Common myeloid progenitor, CD34-positive (primary cell): ENCODE results near the gene FNBP1.
"Not testable (repeated sequence)": the region's sequence is repeated elsewhere in the genome, so short reads cannot be mapped to it uniquely, and the experiment has no call there.

Source experiments
- CTCF ChIA-PET: fragments of 350-600 bp; sonication (Branson Sonifier 250); formaldehyde crosslinking; loops from one replicate; lab custom pipeline; 2021; ENCODE audit warnings: antibody characterized with exemption; lab: Charles Lee
- POLR2A ChIA-PET: fragments of 350-600 bp; sonication (Branson Sonifier 250); formaldehyde crosslinking; loops from one replicate; lab custom pipeline; 2021; ENCODE audit warnings: antibody characterized with exemption; lab: Charles Lee
- DNase-seq, 3 donors: peaks; one replicate each; pipeline versions ENCODE4 v3.0.0 to v3.0.0-alpha.2; 2013
- H3K27ac ChIP-seq, 2 experiments: 1 replicate in 1 of 2; 2 replicates in 1 of 2; pipeline ENCODE4 v1.7.0; 2013; ENCODE audit warnings: inconsistent platforms in 2 of 2, low read length in 2 of 2, mild to moderate bottlenecking in 2 of 2, low read depth in 1 of 2, moderate library complexity in 1 of 2; ENCODE audit not compliant: severe bottlenecking in 2 of 2, insufficient read depth in 1 of 2, poor library complexity in 1 of 2
- H3K27me3 ChIP-seq, 5 experiments: replicated peaks in 2 of 5; 1 replicate in 3 of 5; 2 replicates in 2 of 5; pipeline versions ENCODE4 v1.6.1 to v1.7.0; 2013; ENCODE audit warnings: low read length in 4 of 5, mild to moderate bottlenecking in 2 of 5, moderate library complexity in 2 of 5, inconsistent platforms in 1 of 5; ENCODE audit not compliant: insufficient read depth in 5 of 5, control insufficient read depth in 4 of 5
- H3K36me3 ChIP-seq, 4 experiments: 1 replicate in 2 of 4; 2 replicates in 2 of 4; pipeline versions ENCODE4 v1.6.1 to v1.7.0; 2013; ENCODE audit warnings: low read length in 3 of 4, control low read depth in 1 of 4, mild to moderate bottlenecking in 1 of 4; ENCODE audit not compliant: control insufficient read depth in 4 of 4, insufficient read depth in 4 of 4
- H3K4me1 ChIP-seq, 4 experiments: 1 replicate in 3 of 4; 2 replicates in 1 of 4; pipeline versions ENCODE4 v1.6.1 to v1.7.1; 2013; ENCODE audit warnings: low read length in 3 of 4, mild to moderate bottlenecking in 3 of 4, control low read depth in 1 of 4, inconsistent platforms in 1 of 4, moderate library complexity in 1 of 4; ENCODE audit not compliant: control insufficient read depth in 4 of 4, insufficient read depth in 4 of 4; ENCODE audit errors: control extremely low read depth in 1 of 4
- H3K4me3 ChIP-seq, 7 experiments: 1 replicate in 4 of 7; 2 replicates in 3 of 7; pipeline versions ENCODE4 v1.5.1 to v1.7.0; 2013; ENCODE audit warnings: mild to moderate bottlenecking in 7 of 7, low read length in 6 of 7, moderate library complexity in 6 of 7, inconsistent platforms in 2 of 7, low read depth in 2 of 7, control low read depth in 1 of 7; ENCODE audit not compliant: insufficient read depth in 4 of 7, control insufficient read depth in 1 of 7; ENCODE audit errors: extremely low read depth in 1 of 7
- H3K9me3 ChIP-seq, 5 experiments: 1 replicate in 4 of 5; 2 replicates in 1 of 5; pipeline versions ENCODE4 v1.6.1 to v1.7.1; 2013; ENCODE audit warnings: low read length in 4 of 5, mild to moderate bottlenecking in 2 of 5, inconsistent platforms in 1 of 5, low read depth in 1 of 5, moderate library complexity in 1 of 5; ENCODE audit not compliant: control insufficient read depth in 4 of 5, insufficient read depth in 2 of 5; ENCODE audit errors: control extremely low read depth in 1 of 5
- WGBS: methylation state at CpG from one replicate; pipeline ENCODE4 v1.1.5; 2013; ENCODE audit not compliant: insufficient coverage; 5-methylcytosine and 5-hydroxymethylcytosine counted together

The FNBP1 gene

DNA sequence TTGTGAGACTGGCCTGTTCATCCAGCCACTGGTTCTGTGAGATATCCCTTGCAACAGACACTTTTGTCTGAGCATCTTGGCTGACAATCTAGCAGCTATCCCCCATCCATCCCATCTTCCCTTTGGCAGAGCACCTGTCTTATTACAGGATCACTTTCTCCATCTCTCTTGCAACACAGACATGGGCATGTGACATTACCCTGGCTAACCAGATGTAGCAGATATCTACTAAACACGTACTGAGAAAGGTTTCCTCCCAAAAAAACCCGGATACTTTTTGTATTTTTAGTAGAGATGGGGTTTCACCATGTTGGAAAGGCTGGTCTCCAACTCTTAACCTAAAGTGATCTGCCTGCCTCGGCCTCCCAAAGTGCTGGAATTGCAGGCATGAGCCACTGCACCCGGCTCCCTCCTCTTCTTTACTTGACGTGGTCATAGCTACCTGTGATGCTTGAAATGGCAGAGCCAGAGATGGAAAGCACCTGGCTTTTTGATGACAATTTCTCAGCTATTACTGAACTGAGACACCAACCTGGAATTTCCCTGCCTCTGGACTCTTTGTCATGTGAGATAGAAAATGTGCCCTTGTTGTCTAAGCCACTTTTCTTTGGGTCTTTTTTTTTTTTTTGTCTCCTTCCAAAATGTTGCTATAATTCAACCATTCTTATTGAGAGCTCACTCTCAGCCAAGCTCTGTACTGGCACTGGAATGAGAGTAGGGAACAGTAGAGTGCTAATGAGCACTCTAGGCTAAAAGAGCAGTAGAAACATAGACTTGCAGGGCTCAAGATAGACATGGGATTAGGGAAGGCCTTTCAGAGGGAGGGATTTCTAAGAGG is 32.6 kb downstream of the FNBP1 start:
- 100% methylated on average over 3 of the region's 5 CpGs for WGBS
- Histone ChIP-seq H3K27ac (peak overlapping the region; percentile 25 to 30), H3K27me3 (no peaks in the 10 kb centered on the region), H3K36me3 (peaks cover 0 to 7% (median 6%) of the 10 kb centered on the region in 4 experiments), H3K9me3 (peaks cover 0 to 6% (median 0%) of the 10 kb centered on the region in 5 experiments), H3K4me3 (no peak overlapping the region), H3K4me1 (peaks cover 0 to 19% (median 8%) of the 10 kb centered on the region in 4 experiments)
- ChIA-PET POLR2A (no interaction called here), CTCF (no interaction called here)
- DNase-seq: peak in 1 of 3 donors; percentile 50

DNA sequence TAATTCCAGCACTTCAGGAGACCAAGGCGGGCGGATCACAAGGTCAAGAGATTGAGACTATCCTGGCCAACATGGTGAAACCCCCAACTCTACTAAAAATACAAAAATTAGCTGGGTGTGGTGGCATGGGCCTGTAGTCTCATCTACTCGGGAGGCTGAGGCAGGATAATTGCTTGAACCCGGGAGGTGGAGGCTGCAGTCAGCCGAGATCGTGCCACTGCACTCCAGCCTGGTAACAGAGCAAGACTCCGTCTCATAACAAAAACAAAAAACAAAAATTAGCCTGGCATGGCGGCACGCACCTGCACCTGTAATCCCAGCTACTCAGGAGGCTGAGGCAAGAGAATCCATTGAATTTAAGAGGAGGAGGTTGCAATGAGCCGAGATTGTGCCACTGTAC is 33.4 kb downstream of the FNBP1 start:
- DNase-seq, CTCF ChIA-PET, H3K9me3 ChIP-seq, H3K27me3 ChIP-seq, H3K4me3 ChIP-seq, H3K36me3 ChIP-seq, POLR2A ChIA-PET: not testable (repeated sequence)
- H3K4me1 ChIP-seq: peaks cover 0 to 19% (median 8%) of the 10 kb centered on the region in 4 experiments
- WGBS: 100% methylated on average over 2 of the region's 10 CpGs
- H3K27ac ChIP-seq: peak overlapping the region in 1 of 2 experiments; percentile 25

DNA sequence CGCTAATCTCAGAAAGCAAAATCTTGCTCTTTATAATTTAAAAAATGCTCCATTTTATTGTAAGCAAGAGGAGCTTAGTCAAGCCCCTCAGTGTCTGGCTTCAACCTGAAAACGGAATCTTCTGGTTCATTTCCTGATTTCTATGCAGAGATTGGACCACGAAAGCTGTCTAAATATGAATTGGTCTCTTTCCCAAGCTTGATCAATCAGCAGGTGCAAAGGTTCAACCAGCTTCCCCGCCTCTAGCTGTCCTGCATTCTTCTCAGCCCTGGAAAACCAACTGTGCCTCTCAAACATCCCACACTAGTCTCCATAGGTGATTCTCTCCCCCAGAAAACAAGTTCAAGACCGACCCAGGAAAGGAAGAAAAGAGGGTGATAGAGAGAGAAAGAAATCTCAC is 34.5 kb downstream of the FNBP1 start:
- WGBS: 42% methylated on average over 3 of the region's 5 CpGs
- Histone ChIP-seq H3K4me1 (peaks cover 0 to 19% (median 8%) of the 10 kb centered on the region in 4 experiments), H3K4me3 (no peak overlapping the region), H3K27ac (peak overlapping the region; percentile 84 to 91), H3K9me3 (peaks cover 0 to 6% (median 0%) of the 10 kb centered on the region in 5 experiments), H3K36me3 (peaks cover 3 to 7% (median 5%) of the 10 kb centered on the region in 4 experiments), H3K27me3 (no peaks in the 10 kb centered on the region)
- POLR2A ChIA-PET: interaction anchor here (0.6 to 1.0 kb wide), 2 partner anchors 14 to 83 kb away, joined by 3 to 7 read pairs; no protein-coding TSS in a partner anchor
- CTCF ChIA-PET: no interaction called here
- no peak for DNase-seq

DNA sequence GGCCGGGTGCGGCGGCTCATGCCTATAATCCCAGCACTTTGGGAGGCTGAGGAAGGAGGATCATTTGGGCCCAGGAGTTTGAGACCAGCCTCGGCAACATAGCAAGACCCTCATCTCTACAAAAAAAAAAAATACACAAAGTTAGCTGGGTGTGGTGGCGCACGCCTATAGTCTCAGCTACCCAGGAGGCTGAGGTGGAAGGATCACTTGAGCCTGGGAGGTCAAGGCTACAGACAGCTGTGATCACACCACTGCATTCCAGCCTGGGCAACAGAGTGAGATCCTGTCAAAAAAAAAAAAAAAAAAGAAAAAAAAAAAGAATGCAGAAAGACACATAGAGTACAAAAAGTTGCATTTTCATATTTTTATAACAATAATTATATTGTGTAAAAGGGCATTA is 36.0 kb downstream of the FNBP1 start:
- peak overlapping the region in 1 of 7 experiments; percentile 16 for H3K4me3 ChIP-seq
- H3K9me3 ChIP-seq, CTCF ChIA-PET, DNase-seq, H3K27me3 ChIP-seq: not testable (repeated sequence)
- peaks cover 6 to 12% (median 10%) of the 10 kb centered on the region in 4 experiments for H3K36me3 ChIP-seq
- peaks cover 0 to 19% (median 8%) of the 10 kb centered on the region in 4 experiments for H3K4me1 ChIP-seq
- H3K27ac ChIP-seq: peak overlapping the region; percentile 84 to 91
- POLR2A ChIA-PET: interaction anchor here (0.6 kb wide), 3 partner anchors 10 to 121 kb away, joined by 3 read pairs; no protein-coding TSS in a partner anchor
- 92% methylated on average over 2 of the region's 6 CpGs for WGBS

DNA sequence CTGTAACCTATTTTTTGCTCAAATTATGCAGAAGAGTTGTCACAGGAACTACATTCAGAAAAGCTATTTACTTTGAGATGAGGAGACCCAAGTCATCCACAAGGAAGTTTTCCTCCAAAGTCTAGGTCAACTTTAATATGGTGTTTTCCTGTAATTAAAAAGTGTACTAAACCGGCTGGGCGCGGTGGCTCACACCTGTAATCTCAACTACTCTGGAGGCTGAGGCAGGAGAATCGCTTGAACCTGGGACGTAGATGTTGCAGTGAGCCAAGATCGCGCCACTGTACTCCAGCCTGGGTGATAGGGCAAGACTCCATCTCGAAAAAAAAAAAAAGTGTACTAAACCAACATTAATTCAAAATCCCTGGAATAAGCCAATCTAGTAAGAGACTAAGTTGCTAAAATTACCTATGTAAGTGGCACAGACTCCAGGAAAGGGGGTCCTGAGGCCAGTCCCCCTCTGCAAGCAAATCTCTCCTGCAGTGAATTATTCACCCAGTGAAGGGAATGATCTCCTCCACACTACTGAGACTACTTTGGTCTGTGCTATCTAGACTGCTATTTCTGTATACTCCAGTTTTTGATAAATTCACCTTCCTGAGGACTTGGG is 38.9 kb downstream of the FNBP1 start:
- Histone ChIP-seq H3K4me1 (peaks cover 0 to 23% (median 8%) of the 10 kb centered on the region in 4 experiments), H3K9me3 (no peaks in the 10 kb centered on the region), H3K27me3 (no peaks in the 10 kb centered on the region), H3K27ac (no peak overlapping the region), H3K4me3 (no peak overlapping the region), H3K36me3 (peaks cover 4 to 14% (median 10%) of the 10 kb centered on the region in 4 experiments)
- WGBS: 90% methylated on average over 5 of the region's 8 CpGs
- ChIA-PET POLR2A (no interaction called here), CTCF (interaction anchor here (0.6 to 1.7 kb wide), 5 partner anchors 8 to 680 kb away, joined by 3 to 5 read pairs (median 3); no protein-coding TSS in a partner anchor)
- no peak for DNase-seq

DNA sequence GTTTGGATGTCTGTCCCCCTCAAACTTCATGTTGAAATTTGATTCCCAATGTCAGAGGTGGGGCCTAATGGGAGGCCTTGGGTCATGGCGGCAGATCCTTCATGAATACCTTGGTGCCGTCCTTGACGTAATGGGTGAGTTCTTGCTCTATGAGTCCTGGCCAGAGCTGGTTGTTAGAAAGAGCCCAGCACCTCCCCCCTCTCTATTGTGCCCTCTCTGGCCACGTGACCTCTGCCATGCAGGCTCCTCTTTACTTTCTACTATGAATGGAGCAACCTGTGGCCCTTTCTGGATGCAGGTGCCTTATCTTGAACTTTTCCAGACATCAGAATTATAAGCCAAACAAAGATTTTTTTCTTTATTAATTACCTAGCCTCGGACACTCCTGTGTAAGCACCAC is 40.7 kb downstream of the FNBP1 start:
- peaks cover 4 to 14% (median 10%) of the 10 kb centered on the region in 4 experiments for H3K36me3 ChIP-seq
- ChIA-PET POLR2A (no interaction called here), CTCF (no interaction called here)
- peaks cover 0 to 16% (median 2%) of the 10 kb centered on the region in 4 experiments for H3K4me1 ChIP-seq
- H3K27ac ChIP-seq: no peak overlapping the region
- no peaks in the 10 kb centered on the region for H3K9me3 ChIP-seq
- 91% methylated on average over 5 of the region's 5 CpGs for WGBS
- no peak for DNase-seq
- no peak overlapping the region for H3K4me3 ChIP-seq
- H3K27me3 ChIP-seq: no peaks in the 10 kb centered on the region
